B cell (primary cell): ENCODE results near the gene MAD1L1. TPM values are rescaled to one million over a fixed set of nuclear protein-coding genes. Genes with fewer than 3 reads are reported as not detected.

Source experiments
- ATAC-seq: fragments of 200-7000 bp; cut with Tn5 transposase; one replicate; pipeline ENCODE4 v1.10.0; 2021; ENCODE audit warnings: low read depth, mild to moderate bottlenecking, moderate number of reproducible peaks, moderate library complexity
- CTCF ChIA-PET: fragments of 350-600 bp; sonication (Branson Sonifier 250); formaldehyde crosslinking; loops from one replicate; lab custom pipeline; 2021; ENCODE audit warnings: antibody characterized with exemption, inconsistent platforms; lab: Charles Lee
- POLR2A ChIA-PET: fragments of 350-600 bp; sonication (Branson Sonifier 250); formaldehyde crosslinking; loops from one replicate; lab custom pipeline; 2021; ENCODE audit warnings: antibody characterized with exemption; lab: Charles Lee
- DNase-seq: peaks from one replicate; pipeline ENCODE4 v3.0.0; 2013
- H2AFZ ChIP-seq: 2 replicates; pipeline ENCODE4 v1.6.1; 2012; ENCODE audit warnings: mild to moderate bottlenecking, low read depth, low read length; ENCODE audit not compliant: insufficient read depth, poor library complexity, severe bottlenecking
- H3K27ac ChIP-seq, 2 donors: 1 replicate in 1 of 2; 2 replicates in 1 of 2; pipeline ENCODE4 v1.5.1; 2012 to 2013; ENCODE audit warnings: low read length in 2 of 2, mild to moderate bottlenecking in 2 of 2, moderate library complexity in 1 of 2
- H3K27me3 ChIP-seq, 4 experiments: fragments of 200-600 bp in 1 of 4; sonication (generic) in 1 of 4; replicated peaks in 1 of 4; 1 replicate in 2 of 4; 2 replicates in 2 of 4; pipeline versions ENCODE4 v1.6.1 to v1.7.0; 2013 to 2016; ENCODE audit warnings: low read length in 3 of 4, mild to moderate bottlenecking in 2 of 4, mixed read lengths in 1 of 4, moderate library complexity in 1 of 4; ENCODE audit not compliant: insufficient read depth in 4 of 4, control insufficient read depth in 3 of 4; ENCODE audit errors: control extremely low read depth in 1 of 4
- H3K36me3 ChIP-seq, 2 experiments: replicated peaks in 1 of 2; 1 replicate in 1 of 2; 2 replicates in 1 of 2; pipeline versions ENCODE4 v1.6.1 to v1.7.1; 2013; ENCODE audit warnings: low read length in 1 of 2; ENCODE audit not compliant: insufficient read depth in 2 of 2, control insufficient read depth in 1 of 2; ENCODE audit errors: control extremely low read depth in 1 of 2, extremely low read depth in 1 of 2
- H3K4me1 ChIP-seq, 2 donors: fragments of 200-600 bp in 1 of 2; sonication (generic) in 1 of 2; 1 replicate in 1 of 2; 2 replicates in 1 of 2; pipeline versions ENCODE4 v1.5.1 to v1.6.1; 2013 to 2017; ENCODE audit warnings: low read length in 2 of 2; ENCODE audit not compliant: control insufficient read depth in 2 of 2, insufficient read depth in 2 of 2
- H3K4me2 ChIP-seq: replicated peaks from 2 replicates; pipeline ENCODE3; 2012; ENCODE audit warnings: mild to moderate bottlenecking, low read depth, low read length; ENCODE audit not compliant: poor library complexity, severe bottlenecking
- H3K4me3 ChIP-seq, 5 experiments: fragments of 200-600 bp in 1 of 5; sonication (generic) in 1 of 5; 1 replicate in 3 of 5; 2 replicates in 2 of 5; pipeline versions ENCODE4 v1.5.1 to v1.7.0; 2011 to 2016; ENCODE audit warnings: low read length in 4 of 5, mild to moderate bottlenecking in 4 of 5, low read depth in 2 of 5, control low read depth in 1 of 5, moderate library complexity in 1 of 5; ENCODE audit not compliant: insufficient read depth in 1 of 5; ENCODE audit errors: control extremely low read depth in 1 of 5, extremely low read depth in 1 of 5
- H3K79me2 ChIP-seq: fragments of 200-600 bp; sonication (generic); one replicate; pipeline ENCODE4 v1.6.0; 2016; ENCODE audit warnings: low read length; ENCODE audit not compliant: control insufficient read depth, insufficient read depth
- H3K9ac ChIP-seq: fragments of 200-600 bp; sonication (generic); 2 replicates; pipeline ENCODE4 v1.6.1; 2017; ENCODE audit warnings: mild to moderate bottlenecking, low read length, moderate library complexity
- H3K9me3 ChIP-seq, 3 donors: one replicate each; pipeline versions ENCODE4 v1.6.1 to v1.7.1; 2013; ENCODE audit warnings: low read length in 2 of 3; ENCODE audit not compliant: control insufficient read depth in 2 of 3, insufficient read depth in 1 of 3; ENCODE audit errors: control extremely low read depth in 1 of 3
- H4K20me1 ChIP-seq: 2 replicates; pipeline ENCODE4 v1.6.0; 2012; ENCODE audit warnings: mild to moderate bottlenecking, low read length; ENCODE audit not compliant: insufficient read depth, control insufficient read depth, poor library complexity, severe bottlenecking
- H3K27ac Mint-ChIP-seq: one replicate; pipeline ENCODE4 v1.8.0; 2021; ENCODE audit warnings: mixed read lengths
- H3K27me3 Mint-ChIP-seq: one replicate; pipeline ENCODE4 v1.8.0; 2021; ENCODE audit warnings: mixed read lengths
- H3K4me1 Mint-ChIP-seq: one replicate; pipeline ENCODE4 v1.8.0; 2021; ENCODE audit warnings: mixed read lengths
- H3K4me3 Mint-ChIP-seq: one replicate; pipeline ENCODE4 v1.8.0; 2021; ENCODE audit warnings: mixed read lengths
- H3K9me3 Mint-ChIP-seq: one replicate; pipeline ENCODE4 v1.8.0; 2022; ENCODE audit warnings: mixed read lengths; ENCODE audit not compliant: insufficient read depth
- CTCF ChIP-seq: fragments of 200-600 bp; IDR thresholded peaks from one replicate; pipeline ENCODE4 v1.8.0; 2022; ENCODE audit warnings: antibody characterized with exemption, mild to moderate bottlenecking
- EZH2 ChIP-seq: IDR thresholded peaks from 2 replicates; pipeline ENCODE4 v1.6.1; 2012; ENCODE audit warnings: borderline replicate concordance, low read depth, mild to moderate bottlenecking, moderate library complexity, low read length; ENCODE audit not compliant: insufficient read depth, poor library complexity, severe bottlenecking
- WGBS: methylation state at CpG from one replicate; pipeline ENCODE4 v1.1.5; 2013; ENCODE audit warnings: missing lambda C conversion rate; ENCODE audit not compliant: insufficient coverage; 5-methylcytosine and 5-hydroxymethylcytosine counted together
- intact Hi-C: fragments of 100-400 bp; cut with micrococcal nuclease; formaldehyde crosslinking; loops from one replicate; pipeline ENCODE4 v1.10.0; 2022
- polyA plus RNA-seq: library from polyadenylated mRNA; depleted of rRNA; stranded (reverse); fragments of >200 nt; gene quantifications from 2 replicates; pipeline ENCODE4 v1.2.3, GENCODE V29; 2012
- small RNA-seq: library from RNA; depleted of rRNA; stranded (forward); fragments of <200 nt; gene quantifications from one replicate; pipeline ENCODE3, GENCODE V24; 2012; ENCODE audit warnings: low replicate concordance, low read depth; ENCODE audit not compliant: insufficient read length
- total RNA-seq, 2 donors: library from RNA; stranded (reverse); fragments of 120-200 nt in 1 of 2; gene quantifications; 1 replicate in 1 of 2; 2 replicates in 1 of 2; pipeline versions ENCODE4 v1.2.3 to v1.2.4, GENCODE V29; 2013 to 2022

The MAD1L1 gene
- total and polyA plus RNA-seq, 2 donors (not counting 1 experiment from before 2014, with no cell fraction given) = 86.7 to 110 TPM

- Histone ChIP-seq H3K79me2 (no peaks in the 10 kb centered on the region), H3K27me3 (peaks cover 0 to 4% (median 0%) of the 10 kb centered on the region in 4 experiments), H3K36me3 (no peaks in the 10 kb centered on the region), H3K9me3 (peaks cover 0 to 38% (median 6%) of the 10 kb centered on the region in 3 donors), H3K9ac (no peak overlapping the region), H3K27ac (no peak overlapping the region), H4K20me1 (no peaks in the 10 kb centered on the region), H3K4me2 (no peak overlapping the region), H3K4me1 (no peaks in the 10 kb centered on the region), H2AFZ (no peak overlapping the region), H3K4me3 (no peak overlapping the region)
- no peak overlapping the region for H3K4me3 Mint-ChIP-seq
- H3K4me1 Mint-ChIP-seq = no peaks in the 10 kb centered on the region
- TF ChIP-seq CTCF = no peak
- no peak for TF ChIP-seq EZH2
- H3K27me3 Mint-ChIP-seq = peaks cover 4% of the 10 kb centered on the region
- ATAC-seq (no peak), DNase-seq (no peak)
- POLR2A ChIA-PET = no interaction called here
- CTCF ChIA-PET = interaction anchor here (0.9 kb wide), 1 partner anchor 10 kb away, joined by 3 read pairs; no protein-coding TSS in a partner anchor
- 77% methylated on average over 8 of the region's 10 CpGs for WGBS
- no peak overlapping the region for H3K27ac Mint-ChIP-seq
- H3K9me3 Mint-ChIP-seq = no peaks in the 10 kb centered on the region
- intact Hi-C loops = no loop called here
These were observed 465.2 kb downstream of the MAD1L1 start for GRCh38 chr7:1767524-1767923.

Small RNA genes within 50 kb of the gene (small RNA-seq; reads per million reads assigned to genes)
- gene MIR4655 = not detected

Other genes with a start within 250 kb of the MAD1L1 start
- gene MRM2, start 9.3 kb upstream of the MAD1L1 start, total RNA-seq = 29.0 and 30.7 TPM in 2 replicates
- gene MRM2, start 9.3 kb upstream of the MAD1L1 start, polyA plus RNA-seq = 9.2 and 9.6 TPM in 2 replicates
- gene NUDT1, start 9.3 kb upstream of the MAD1L1 start, total RNA-seq = 20.3 and 22.9 TPM in 2 replicates
- gene NUDT1, start 9.3 kb upstream of the MAD1L1 start, polyA plus RNA-seq = 15.6 and 21.1 TPM in 2 replicates
- gene SNX8, start 81.5 kb upstream of the MAD1L1 start, total RNA-seq = 126 and 144 TPM in 2 replicates
- gene SNX8, start 81.5 kb upstream of the MAD1L1 start, polyA plus RNA-seq = 27.6 and 64.4 TPM in 2 replicates
- 146 and 152 TPM in 2 replicates for gene EIF3B, start 121.9 kb upstream of the MAD1L1 start, total RNA-seq
- 69.3 and 119 TPM in 2 replicates for gene EIF3B, start 121.9 kb upstream of the MAD1L1 start, polyA plus RNA-seq
- gene CHST12, start 170.7 kb upstream of the MAD1L1 start, total RNA-seq = 25.4 TPM in 2 replicates
- gene CHST12, start 170.7 kb upstream of the MAD1L1 start, polyA plus RNA-seq = 19.4 and 27.1 TPM in 2 replicates
- gene GRIFIN, start 243.5 kb upstream of the MAD1L1 start, total RNA-seq = not detected in 2 replicates
- gene GRIFIN, start 243.5 kb upstream of the MAD1L1 start, polyA plus RNA-seq = not detected in 2 replicates